ENCODE results near the gene TDP1.

The TDP1 gene

GRCh38 chr14:89941830-89942377 is 13.8 kb upstream of the TDP1 start:
- no peak for DNase-seq (ENCODE audit: low spot score)

DNA sequence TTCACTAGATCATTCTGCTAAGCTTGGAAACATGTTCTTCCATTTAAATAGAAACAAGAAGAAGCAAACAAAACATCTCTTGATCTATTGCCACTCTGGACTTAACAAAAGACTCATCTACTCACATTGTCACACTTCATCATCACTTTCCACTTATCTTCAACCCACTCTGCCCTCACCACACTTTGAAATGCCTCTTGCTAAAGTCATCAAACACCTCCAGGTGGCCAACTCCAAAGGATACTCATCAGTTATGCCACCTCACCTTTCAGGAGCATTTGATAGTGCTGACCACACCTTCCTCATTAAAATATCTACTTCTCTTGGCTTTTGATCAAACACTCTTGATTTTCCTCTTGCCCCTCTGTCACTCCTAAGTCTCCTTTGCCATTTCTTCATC is 8.4 kb upstream of the TDP1 start:
- DNase-seq (ENCODE audit: low spot score), result no peak

GRCh38 chr14:89952576-89952975 is 3.2 kb upstream of the TDP1 start:
- no peak for DNase-seq (ENCODE audit: low spot score)

DNA sequence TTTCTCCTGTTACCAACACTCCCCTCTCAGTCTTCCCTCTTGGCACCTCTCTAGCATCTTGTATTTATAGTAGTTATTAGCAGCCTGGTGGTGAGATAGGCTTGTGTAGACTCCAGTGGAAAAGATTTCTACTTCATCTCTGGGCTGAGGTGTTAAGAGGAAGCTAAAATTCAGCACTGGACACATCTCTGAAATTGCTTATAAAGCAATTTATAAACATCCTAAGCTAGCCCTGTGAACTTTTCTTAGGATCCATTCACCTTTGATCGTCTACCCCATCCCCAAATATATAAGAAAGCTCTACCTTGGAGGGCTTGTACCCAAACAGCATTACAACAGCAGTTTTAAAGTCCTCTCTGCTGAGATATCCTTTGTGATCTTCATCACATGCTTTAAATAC is 2.1 kb upstream of the TDP1 start:
- DNase-seq (ENCODE audit: low spot score), result no peak

DNA sequence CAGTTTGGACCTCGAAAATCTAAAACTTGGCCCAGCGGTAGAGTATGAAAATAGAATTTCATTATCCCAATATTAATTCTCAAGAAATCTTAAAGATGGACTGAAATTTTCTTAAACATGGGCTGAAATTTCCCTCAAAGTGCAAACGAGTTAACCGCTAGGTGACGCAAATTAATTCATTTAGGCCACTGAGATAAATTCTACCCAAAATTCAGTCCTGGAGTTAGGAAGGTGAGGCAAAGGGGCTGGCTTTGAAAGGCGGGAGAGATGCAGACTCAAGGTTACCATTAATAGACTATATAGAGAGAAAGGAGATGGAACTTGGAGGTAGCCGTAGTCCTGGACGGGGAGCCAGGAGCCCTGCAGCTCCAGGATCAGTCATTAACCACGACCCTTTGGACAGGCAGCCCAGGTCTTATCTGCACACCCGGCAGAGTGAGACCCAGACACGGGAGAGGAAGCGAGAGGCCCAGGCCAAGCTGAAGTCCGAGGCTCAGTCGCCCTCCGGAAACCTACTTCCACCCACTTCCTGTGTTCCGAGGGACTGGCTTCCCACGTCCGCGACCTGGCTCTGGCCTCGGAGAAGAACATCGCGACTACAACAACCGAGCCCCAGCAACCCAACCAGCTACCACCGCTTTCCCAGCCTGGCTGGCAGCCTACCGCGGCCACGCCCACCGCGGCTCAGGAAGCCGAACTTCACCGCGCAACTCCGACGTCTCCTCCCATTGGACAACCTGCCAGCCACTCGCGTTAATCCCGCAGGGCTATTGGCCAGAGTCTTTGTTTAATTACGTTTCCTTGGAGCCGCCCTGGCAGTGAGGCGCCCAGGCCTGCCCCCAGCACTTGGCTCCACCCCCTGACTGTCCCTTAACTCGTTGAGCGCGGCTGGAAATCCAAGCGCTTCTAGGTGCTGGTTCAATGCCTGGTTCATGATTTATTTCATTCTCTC is 1.4 kb upstream of the TDP1 start, which contains the start of gene EFCAB11:
Gene EFCAB11, minus strand, starts transcription at position 661 of the 952 bp plus-strand sequence. Its CDS starts 70 bp downstream, at position 591.
- peak; percentile 99 for DNase-seq (ENCODE audit: low spot score)

- no peak for DNase-seq (ENCODE audit: low spot score)
These were observed 544 bp upstream of the TDP1 start for GRCh38 chr14:89955022-89955744.

DNA sequence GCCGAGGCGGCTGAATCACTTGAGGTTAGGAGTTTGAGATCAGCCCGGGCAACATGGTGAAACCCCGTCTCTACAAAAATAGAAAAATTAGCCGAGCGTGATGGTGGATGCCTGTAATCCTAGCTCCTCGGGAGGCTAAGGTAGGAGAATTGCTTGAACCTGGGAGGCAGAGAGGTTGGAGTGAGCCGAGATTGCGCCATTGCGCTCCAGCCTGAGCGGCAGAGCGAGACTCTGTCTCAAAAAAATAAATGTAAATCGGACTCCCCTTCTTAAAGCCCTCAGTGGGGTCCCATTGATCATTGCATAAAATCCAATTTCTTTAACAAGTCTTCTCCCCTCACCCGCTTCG is 908 bp downstream of the TDP1 start:
- no peak for DNase-seq (ENCODE audit: low spot score)

GRCh38 chr14:89957376-89957775 is 1.6 kb downstream of the TDP1 start:
- no peak for DNase-seq (ENCODE audit: low spot score)

DNA sequence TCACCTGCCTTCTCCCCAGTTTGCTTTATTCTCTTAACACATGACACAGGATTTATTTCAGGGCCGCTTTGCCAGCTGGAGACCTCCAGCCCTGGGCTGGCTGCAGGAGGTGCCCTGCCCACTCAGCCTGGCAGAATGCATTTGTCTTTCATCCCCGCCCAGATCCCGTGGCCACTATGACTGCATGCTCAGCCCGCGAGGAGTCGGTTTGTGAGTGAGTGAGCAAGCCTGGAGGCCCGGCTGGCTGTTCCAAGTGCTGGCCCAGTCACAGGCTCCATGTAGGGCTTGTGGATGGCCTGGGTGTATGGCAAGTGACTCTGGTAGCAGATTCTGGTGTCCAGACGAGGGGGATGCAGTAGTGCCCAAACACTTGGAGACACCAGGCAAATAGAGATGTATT is 2.1 kb downstream of the TDP1 start:
- DNase-seq (ENCODE audit: low spot score), result peak; percentile 59

GRCh38 chr14:89958966-89959365 is 3.2 kb downstream of the TDP1 start:
- no peak for DNase-seq (ENCODE audit: low spot score)

DNA sequence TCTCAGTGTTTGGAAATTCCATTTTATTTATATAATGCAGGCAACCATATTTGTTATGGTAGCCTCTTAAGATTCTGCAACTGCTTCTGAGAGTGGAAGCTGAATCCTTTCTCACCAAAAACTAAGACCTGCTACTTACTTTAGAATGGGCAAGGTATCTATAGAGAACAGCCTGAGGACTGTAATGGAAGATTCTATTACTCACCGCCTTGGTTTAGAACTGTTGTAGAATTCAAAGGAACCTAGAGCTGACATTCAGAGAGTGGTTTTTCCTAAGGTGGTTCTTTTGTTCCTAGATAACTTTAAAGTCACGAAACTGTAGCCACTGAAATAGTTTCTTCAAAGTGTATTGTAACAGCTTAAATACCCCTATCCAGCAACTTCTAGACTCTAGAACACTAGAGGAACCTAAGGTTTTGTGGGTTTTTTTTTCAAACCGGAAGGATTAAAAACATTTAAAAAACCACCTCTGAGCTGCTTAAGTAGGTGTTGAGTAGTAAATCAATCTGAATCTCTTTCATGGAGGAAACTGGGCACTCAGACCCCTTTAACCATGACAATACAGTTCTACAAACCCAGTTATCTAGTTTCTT is 4.2 kb downstream of the TDP1 start:
- DNase-seq (ENCODE audit: low spot score), result no peak

GRCh38 chr14:89960914-89961313 is 5.2 kb downstream of the TDP1 start:
- no peak for DNase-seq (ENCODE audit: low spot score)

DNA sequence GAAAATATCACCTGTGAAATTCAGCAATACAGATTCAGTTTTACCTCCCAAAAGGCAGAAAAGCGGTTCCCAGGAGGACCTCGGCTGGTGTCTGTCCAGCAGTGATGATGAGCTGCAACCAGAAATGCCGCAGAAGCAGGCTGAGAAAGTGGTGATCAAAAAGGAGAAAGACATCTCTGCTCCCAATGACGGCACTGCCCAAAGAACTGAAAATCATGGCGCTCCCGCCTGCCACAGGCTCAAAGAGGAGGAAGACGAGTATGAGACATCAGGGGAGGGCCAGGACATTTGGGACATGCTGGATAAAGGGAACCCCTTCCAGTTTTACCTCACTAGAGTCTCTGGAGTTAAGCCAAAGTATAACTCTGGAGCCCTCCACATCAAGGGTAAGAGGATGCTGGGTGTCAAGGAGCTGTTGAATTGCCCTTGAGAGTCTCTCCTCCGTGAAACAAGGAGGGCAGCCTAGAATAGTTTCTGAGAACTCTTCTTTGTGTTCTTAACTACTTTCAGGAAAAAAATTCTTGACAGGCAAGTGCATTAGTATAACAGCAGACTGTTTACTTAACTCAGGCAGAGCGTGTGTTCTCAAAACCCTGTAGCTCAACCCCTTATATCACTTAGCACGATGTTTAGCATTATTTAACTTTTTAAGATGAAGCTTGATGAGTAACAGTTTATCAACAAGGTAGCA is 7.7 kb downstream of the TDP1 start:
- no peak for DNase-seq (ENCODE audit: low spot score)

DNA sequence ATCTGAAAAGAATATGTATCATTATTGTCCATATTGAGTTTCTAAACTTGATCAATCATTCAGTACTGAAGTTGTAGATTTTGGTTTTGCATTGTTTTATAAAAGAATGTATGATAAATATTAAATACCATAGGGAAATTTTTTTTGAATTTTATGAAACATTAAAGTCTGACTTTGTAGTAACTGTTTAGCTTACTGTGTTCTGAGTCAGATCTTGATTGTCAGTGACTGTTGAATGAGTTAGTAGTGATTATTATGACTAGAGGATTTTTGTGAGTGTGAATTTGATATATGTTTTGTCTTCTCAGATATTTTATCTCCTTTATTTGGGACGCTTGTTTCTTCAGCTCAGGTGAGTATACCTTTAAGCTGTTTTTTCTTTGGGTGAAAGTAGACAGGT is 10.1 kb downstream of the TDP1 start:
- DNase-seq (ENCODE audit: low spot score), result peak; percentile 33

DNA sequence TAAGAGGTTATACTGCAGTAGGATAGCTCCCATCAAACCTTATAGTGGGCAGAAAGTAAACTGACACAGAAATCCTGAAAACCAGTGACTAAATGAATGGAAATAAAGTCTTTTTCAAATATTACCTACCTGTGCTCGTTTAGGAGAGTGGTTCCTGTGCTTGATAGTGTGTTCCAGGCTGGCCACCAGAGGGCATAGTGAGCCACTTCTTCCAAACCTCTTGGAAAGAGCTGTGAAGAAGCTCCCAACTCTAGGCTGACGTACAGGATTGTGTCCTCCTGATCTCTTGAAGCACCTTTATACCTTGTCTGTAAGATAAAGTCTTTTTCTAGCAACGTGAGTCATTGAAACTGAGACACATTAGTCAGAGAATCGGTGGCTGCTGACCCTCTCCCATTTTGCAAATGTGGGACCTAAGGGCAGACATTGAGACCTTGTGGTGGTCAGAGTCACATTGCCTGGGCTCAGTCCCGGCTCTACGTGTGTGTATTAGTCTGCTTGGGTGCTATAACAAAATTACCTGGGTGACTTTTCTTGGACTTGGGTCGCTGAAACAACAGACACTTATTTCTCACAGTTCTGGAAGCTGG is 17.6 kb downstream of the TDP1 start:
- peak; percentile 74 for DNase-seq (ENCODE audit: low spot score)

GRCh38 chr14:89977668-89978067 is 21.9 kb downstream of the TDP1 start:
- DNase-seq (ENCODE audit: low spot score), result no peak

GRCh38 chr14:89978656-89979055 is 22.9 kb downstream of the TDP1 start:
- DNase-seq (ENCODE audit: low spot score), result no peak

- no peak for DNase-seq (ENCODE audit: low spot score)
These were observed 27.6 kb downstream of the TDP1 start for GRCh38 chr14:89983375-89983774.

DNA sequence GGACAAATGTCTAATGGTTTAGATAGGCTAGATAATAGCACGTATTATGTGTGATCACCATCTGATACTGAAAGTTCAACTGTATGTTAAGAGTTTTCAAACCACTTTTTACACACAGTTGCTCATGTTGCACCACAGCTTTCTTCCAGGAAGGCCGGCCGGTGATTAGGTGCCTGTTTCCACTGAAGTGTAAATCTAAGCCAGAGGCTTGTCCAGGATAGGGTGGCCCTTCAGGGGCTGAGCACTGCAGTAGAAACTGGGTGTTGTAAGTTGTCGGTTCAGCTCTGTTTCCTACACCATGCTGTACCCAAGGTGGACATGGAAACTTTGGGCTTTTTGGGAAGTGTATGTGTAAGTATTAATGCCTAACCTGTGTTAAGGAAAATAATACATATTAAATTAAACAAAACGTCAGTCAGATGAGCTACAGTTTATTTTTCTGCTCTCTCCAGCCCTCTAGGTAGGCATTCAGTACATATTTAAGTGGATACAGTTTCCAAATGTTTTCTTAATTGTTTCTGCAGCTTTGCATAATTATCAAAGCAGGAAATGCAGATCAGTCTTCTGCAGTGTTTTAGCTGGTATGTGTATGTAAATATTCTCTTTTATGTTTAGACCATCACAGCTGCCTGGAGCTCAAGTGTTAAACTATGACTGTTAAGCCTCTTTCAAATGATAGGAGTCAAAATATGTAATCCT is 30.9 kb downstream of the TDP1 start:
- no peak for DNase-seq (ENCODE audit: low spot score)

GRCh38 chr14:89987161-89987475 is 31.4 kb downstream of the TDP1 start:
- DNase-seq (ENCODE audit: low spot score), result no peak

DNA sequence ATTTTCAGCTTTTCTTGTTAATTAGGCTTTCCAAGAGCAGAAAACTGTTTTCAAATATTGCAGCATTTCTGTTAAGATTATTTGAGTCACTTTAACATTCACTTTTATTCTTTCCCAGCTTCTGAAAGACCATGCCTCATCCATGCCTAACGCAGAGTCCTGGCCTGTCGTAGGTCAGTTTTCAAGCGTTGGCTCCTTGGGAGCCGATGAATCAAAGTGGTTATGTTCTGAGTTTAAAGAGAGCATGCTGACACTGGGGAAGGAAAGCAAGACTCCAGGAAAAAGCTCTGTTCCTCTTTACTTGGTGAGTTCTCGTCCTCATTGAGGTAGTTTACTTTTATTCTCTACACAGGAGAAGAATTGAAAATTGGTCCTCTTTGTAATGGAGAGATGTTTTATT is 33.1 kb downstream of the TDP1 start:
- no peak for DNase-seq (ENCODE audit: low spot score)

Data from RKO (cell line).